ENCODE measurements around the gene GPRC6A.

DNA sequence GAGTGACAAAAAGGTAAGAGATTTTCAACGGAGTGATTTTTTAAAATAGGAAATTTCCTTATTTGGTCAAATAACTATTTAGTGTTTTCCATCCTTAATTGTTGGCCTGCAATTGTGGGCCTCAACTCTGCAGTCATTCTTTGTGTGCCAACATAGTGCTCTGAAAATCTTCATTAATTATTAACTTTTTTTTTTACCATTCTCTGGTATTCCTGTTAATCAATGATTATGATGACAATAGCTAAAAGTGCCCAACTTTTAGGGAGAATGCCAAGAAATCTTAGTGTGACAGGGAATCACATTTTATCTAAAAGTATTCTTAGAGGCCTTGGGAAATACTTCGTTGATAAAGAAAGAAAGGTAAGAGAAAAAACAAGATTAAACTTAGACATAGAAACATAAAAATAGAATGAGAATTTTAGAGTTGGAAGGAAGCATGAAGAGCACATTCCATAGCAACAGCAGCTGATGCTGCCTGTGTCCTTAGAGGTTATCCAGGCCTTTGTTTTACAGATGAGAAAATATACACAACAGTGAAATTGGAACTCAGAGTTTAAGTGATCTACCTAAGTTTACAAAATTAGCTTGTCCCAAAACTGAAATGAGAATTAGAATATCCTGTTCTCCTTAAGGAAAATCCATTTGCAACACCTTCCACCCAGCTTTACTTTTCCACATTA lies 1.2 kb downstream of the GPRC6A start:
- TF ChIP-seq, protein P1, sequence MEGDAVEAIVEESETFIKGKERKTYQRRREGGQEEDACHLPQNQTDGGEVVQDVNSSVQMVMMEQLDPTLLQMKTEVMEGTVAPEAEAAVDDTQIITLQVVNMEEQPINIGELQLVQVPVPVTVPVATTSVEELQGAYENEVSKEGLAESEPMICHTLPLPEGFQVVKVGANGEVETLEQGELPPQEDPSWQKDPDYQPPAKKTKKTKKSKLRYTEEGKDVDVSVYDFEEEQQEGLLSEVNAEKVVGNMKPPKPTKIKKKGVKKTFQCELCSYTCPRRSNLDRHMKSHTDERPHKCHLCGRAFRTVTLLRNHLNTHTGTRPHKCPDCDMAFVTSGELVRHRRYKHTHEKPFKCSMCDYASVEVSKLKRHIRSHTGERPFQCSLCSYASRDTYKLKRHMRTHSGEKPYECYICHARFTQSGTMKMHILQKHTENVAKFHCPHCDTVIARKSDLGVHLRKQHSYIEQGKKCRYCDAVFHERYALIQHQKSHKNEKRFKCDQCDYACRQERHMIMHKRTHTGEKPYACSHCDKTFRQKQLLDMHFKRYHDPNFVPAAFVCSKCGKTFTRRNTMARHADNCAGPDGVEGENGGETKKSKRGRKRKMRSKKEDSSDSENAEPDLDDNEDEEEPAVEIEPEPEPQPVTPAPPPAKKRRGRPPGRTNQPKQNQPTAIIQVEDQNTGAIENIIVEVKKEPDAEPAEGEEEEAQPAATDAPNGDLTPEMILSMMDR (IDR thresholded peaks at IDR 0.05) = no peak
- no peak for TF ChIP-seq POLR2A (IDR thresholded peaks at IDR 0.05)

Measured in Peyer's patch (tissue), 4 donors.